ENCODE results near the gene METAP1D.

METAP1D gene

DNA sequence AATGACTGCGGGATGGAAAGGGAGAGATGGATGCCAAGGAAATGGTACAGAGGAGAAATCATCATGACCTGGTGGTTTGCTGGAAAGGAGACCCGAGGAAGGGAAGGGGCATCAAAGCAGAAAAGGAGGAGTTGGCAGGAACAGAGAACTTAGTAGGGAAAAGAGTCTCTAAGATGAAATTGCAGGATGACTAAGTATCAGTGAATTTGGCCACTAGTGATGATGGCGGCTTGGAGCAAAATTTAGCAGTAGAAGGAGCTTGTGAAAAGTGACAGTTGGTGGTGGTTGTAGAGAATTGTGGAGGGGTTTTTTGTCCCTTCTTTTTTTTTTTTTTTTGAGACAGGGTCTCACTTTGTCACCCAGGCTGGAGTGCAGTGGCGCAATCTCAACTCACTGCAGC, 10.1 kb downstream of the METAP1D start:
- DNase-seq (ENCODE audit: low spot score) = no peak
- TF ChIP-seq CTCF (IDR thresholded peaks at IDR 0.05; ENCODE audit: borderline replicate concordance, control extremely low read depth, extremely low read depth, insufficient read depth, missing control alignments) = no peak
- in situ Hi-C loops (cut with MboI; ENCODE audit: low sequenced_read_pairs, unreplicated experiment) = no loop called here

DNA sequence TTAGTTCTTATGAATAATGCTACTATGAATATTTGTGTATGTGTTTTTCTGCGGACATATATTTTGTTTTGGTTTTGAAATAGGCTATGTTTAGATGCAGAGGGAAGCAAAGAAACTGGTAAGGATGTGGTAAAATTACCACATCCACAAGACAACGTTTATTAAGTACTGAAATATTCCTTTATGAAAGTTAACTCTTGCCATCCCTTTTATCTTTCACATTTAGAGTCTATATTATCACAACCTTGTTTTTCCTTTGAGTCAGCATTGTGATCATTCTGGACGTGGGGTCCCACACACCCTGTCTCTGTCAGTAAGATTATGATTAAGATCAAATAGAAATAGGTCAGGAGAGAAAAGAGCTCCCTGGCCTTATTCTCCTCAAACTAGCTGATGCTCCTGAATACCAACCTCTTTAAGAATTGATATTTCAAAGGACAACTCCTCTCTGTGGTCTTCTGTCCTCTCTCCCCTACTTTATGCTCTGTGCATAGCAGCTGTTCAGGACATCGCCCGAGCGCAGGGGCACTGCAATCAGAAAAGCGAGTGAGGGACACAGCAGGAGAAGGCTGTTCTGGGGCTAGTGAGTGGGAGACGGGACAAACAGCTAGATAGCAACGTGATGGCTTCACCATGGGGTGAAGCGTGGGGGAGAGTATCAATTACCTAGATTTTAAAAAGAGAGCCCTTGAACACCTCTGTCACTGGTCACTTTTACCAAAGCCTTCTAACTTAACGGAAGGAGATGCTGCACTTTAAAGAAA, 12.2 kb downstream of the METAP1D start:
- no peak for TF ChIP-seq CTCF (IDR thresholded peaks at IDR 0.05; ENCODE audit: borderline replicate concordance, control extremely low read depth, extremely low read depth, insufficient read depth, missing control alignments)
- in situ Hi-C loops (cut with MboI; ENCODE audit: low sequenced_read_pairs, unreplicated experiment) = no loop called here
- peak; percentile 27 for DNase-seq (ENCODE audit: low spot score)

- in situ Hi-C loops (cut with MboI; ENCODE audit: low sequenced_read_pairs, unreplicated experiment) = no loop called here
- no peak for DNase-seq (ENCODE audit: low spot score)
- no peak for TF ChIP-seq CTCF (IDR thresholded peaks at IDR 0.05; ENCODE audit: borderline replicate concordance, control extremely low read depth, extremely low read depth, insufficient read depth, missing control alignments)
These were observed 13.1 kb downstream of the METAP1D start for GRCh38 chr2:172012677-172013391.

DNA sequence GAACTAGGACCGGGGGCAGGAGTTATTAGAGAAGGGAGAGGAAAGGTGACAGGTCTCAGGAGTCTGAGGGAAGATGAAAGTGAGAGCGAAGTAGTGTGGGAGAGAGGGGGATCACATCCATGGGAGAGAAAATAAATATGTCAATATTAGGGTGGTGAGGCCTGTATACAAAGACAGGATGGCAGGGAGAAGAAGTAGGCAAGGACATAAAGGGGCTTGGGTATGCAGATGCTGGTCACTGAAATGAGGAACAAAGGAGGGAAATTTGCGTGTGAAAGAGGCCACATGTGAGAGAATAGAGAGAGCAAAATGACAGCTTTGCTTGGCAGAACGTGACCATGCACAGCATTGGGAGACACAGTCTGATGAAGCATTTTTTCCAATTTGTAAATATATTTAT, 13.6 kb downstream of the METAP1D start:
- no peak for TF ChIP-seq CTCF (IDR thresholded peaks at IDR 0.05; ENCODE audit: borderline replicate concordance, control extremely low read depth, extremely low read depth, insufficient read depth, missing control alignments)
- in situ Hi-C loops (cut with MboI; ENCODE audit: low sequenced_read_pairs, unreplicated experiment) = no loop called here
- peak; percentile 69 for DNase-seq (ENCODE audit: low spot score)

DNA sequence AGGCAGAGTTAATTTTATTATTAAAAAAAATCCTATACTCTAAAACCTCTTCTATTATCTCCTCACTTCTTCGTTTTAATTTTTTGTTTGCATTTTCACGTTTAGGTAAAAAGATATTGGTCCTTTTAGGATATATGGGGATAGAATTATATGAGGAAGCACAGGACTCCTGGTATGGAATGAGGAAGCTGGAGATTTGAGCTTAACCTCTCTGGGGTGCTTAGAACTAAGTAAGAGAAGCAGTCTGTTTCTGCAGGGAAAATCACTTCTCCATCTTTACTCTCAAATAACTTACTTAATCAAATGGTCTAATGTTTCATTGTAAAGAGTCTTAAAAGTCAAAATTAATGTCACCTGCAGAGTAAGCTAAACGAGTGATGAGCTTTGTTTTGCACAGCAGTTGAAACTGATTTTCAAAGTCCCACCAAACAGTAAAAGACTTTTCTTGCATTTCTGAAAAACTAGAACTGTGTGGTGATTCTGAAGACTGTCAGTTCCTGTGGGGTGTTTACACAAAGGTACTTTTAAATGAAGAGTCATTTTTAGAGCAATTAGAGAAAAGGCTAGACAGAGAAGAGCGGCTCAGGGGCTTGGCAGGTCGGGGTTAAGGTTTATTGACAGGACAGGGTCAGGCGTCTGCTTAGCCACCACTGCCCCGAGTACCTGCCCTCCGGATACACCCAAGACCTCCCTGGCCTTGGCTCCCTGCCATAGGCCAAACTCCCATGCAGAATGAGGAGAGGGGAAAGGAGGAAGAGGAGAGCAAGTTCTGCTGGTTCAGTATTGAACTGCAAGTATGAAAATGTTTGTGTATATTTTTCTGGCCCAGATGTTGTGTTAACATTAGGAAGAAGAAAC, 21.6 kb downstream of the METAP1D start:
- no peak for DNase-seq (ENCODE audit: low spot score)
- in situ Hi-C loops (cut with MboI; ENCODE audit: low sequenced_read_pairs, unreplicated experiment) = no loop called here
- TF ChIP-seq CTCF (IDR thresholded peaks at IDR 0.05; ENCODE audit: borderline replicate concordance, control extremely low read depth, extremely low read depth, insufficient read depth, missing control alignments) = no peak

DNA sequence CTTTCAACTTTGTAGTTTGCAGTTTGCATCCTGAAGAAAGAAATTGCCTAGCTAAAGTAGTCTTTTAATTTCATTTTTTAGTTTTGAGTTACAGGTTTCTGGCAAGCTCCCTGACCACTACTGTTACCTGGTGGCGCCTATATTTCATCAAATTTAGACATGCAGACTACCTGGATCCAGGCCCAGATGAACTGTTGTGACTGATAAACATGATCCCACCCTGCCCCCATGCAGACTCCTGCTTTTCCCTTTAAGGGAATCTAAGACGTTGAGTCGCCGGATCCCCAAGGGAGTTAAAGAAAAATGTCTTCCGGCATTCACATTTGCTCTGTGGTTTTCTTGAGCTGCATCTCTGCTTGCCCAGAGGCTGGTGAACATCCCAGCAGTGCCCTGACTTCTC, 22.2 kb downstream of the METAP1D start:
- no peak for DNase-seq (ENCODE audit: low spot score)
- in situ Hi-C loops (cut with MboI; ENCODE audit: low sequenced_read_pairs, unreplicated experiment) = no loop called here
- no peak for TF ChIP-seq CTCF (IDR thresholded peaks at IDR 0.05; ENCODE audit: borderline replicate concordance, control extremely low read depth, extremely low read depth, insufficient read depth, missing control alignments)

Measured in GM13976 (cell line).